Left ventricle myocardium superior (tissue), 1 donor: ENCODE measurements around the gene DDTL. TPM values are rescaled to one million over a fixed set of nuclear protein-coding genes. Genes with fewer than 3 reads are reported as not detected.

Experiments
- total RNA-seq: library from RNA; stranded (reverse); fragmentation: NEBNext Ultra II Directional; extraction: Animal tissue kit (Norgen Biotek cat#: 25700); gene quantifications from one replicate; pipeline ENCODE4 v1.2.1, GENCODE V29; 2021
- donor health status: DM: no; HTN: yes; CAD: no; lungs with severe emphysema.

Gene DDTL
- total RNA-seq, 1 donor from 2014 or later = 1.6 TPM

Other genes with a start within 250 kb of the DDTL start
- gene ZNF70, start 215.8 kb upstream of the DDTL start, total RNA-seq = 3.5 TPM
- gene VPREB3, start 212.5 kb upstream of the DDTL start, total RNA-seq = 0.97 TPM
- not detected for gene C22orf15, start 203.9 kb upstream of the DDTL start, total RNA-seq
- gene CHCHD10, start 198.9 kb upstream of the DDTL start, total RNA-seq = 1,571 TPM
- 32.3 TPM for gene MMP11, start 194.0 kb upstream of the DDTL start, total RNA-seq
- 48.5 TPM for gene SMARCB1, start 179.9 kb upstream of the DDTL start, total RNA-seq
- gene DERL3, start 127.9 kb upstream of the DDTL start, total RNA-seq = 2.1 TPM
- 25.3 TPM for gene SLC2A11, start 109.0 kb upstream of the DDTL start, total RNA-seq
- 270 TPM for gene MIF, start 72.5 kb upstream of the DDTL start, total RNA-seq
- 3.2 TPM for gene GSTT2B, start 5.7 kb upstream of the DDTL start, total RNA-seq
- 141 TPM for gene DDT, start 7.6 kb downstream of the DDTL start, total RNA-seq
- 0.42 TPM for gene GSTT2, start 13.2 kb downstream of the DDTL start, total RNA-seq
- not detected for gene GSTT4, start 38.6 kb downstream of the DDTL start, total RNA-seq
- gene CABIN1, start 44.4 kb downstream of the DDTL start, total RNA-seq = 40.2 TPM
- 3.3 TPM for gene SUSD2, start 214.6 kb downstream of the DDTL start, total RNA-seq